ENCODE data around the gene GAL3ST2. TPM values are rescaled to one million over a fixed set of nuclear protein-coding genes. Genes with fewer than 3 reads are reported as not detected.

The GAL3ST2 gene
- total and polyA plus RNA-seq, 2 of the 8 experiments (the other 6 are each of a cell fraction or from before 2014, with no cell fraction given), result not detected

DNA sequence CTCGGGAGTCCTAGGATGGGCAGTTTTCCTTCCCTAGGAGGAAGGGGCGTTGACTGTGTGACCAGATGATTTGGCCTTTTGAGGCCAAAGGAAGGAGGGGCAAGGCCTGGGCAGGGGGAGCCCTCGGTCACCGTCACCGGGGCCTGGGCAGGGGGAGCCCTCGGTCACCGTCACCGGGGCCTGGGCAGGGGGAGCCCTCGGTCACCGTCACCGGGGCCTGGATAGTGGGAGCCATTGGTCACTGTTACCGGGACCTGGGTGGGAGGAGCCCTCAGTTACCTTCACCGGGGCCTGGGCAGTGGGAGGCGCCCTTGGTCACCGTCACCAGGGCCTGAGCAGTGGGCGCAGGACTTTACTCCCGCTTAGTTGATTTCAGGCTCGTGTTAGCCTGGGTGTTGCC is 24.8 kb upstream of the GAL3ST2 start:
- Histone ChIP-seq H4K8ac (ENCODE audit: extremely low read depth, insufficient read depth, low read length) (no peak overlapping the region), H3K27ac (ENCODE audit: low read depth, low read length) (no peak overlapping the region), H2BK120ac (replicated peaks; ENCODE audit: low read depth, low read length) (no peak overlapping the region), H3K9me3 (ENCODE audit: insufficient read depth in 2 of 2, low read depth in 1 of 2, low read length in 1 of 2) (no peaks in the 10 kb centered on the region), H3K18ac (ENCODE audit: extremely low read depth, low read length) (no peak overlapping the region), H3K56ac (replicated peaks; ENCODE audit: insufficient read length, low read depth, low read length) (no peak overlapping the region), H3K4me2 (ENCODE audit: insufficient read depth in 1 of 2, low read depth in 2 of 2, low read length in 2 of 2) (no peak overlapping the region), H3K79me1 (ENCODE audit: low read depth, low read length) (no peaks in the 10 kb centered on the region), H2BK15ac (ENCODE audit: low read length) (no peak overlapping the region), H3K23me2 (ENCODE audit: low read depth, low read length) (no peaks in the 10 kb centered on the region), H3K23ac (ENCODE audit: insufficient read length) (no peak overlapping the region), H3K4me3 (ENCODE audit: extremely low read depth in 1 of 4, insufficient read depth in 2 of 4, low read depth in 3 of 4, low read length in 4 of 4) (no peak overlapping the region), H3K79me2 (ENCODE audit: control insufficient read depth in 1 of 2, insufficient read depth in 2 of 2, low read length in 2 of 2) (no peaks in the 10 kb centered on the region), H3K27me3 (replicated peaks in 1 of 4; ENCODE audit: control insufficient read depth in 3 of 4, extremely low read depth in 1 of 4, insufficient read depth in 3 of 4, low read length in 3 of 4) (no peaks in the 10 kb centered on the region), H3K36me3 (ENCODE audit: control insufficient read depth in 2 of 4, insufficient read depth in 4 of 4, low read length in 3 of 4) (no peaks in the 10 kb centered on the region; a peak in 2 of 8 replicates), H3K4me1 (replicated peaks in 1 of 4; ENCODE audit: control insufficient read depth in 3 of 4, insufficient read depth in 4 of 4, low read length in 3 of 4) (no peaks in the 10 kb centered on the region), H2BK5ac (ENCODE audit: low read depth, low read length) (no peak overlapping the region), H2BK12ac (ENCODE audit: low read depth, low read length) (no peak overlapping the region), H4K91ac (replicated peaks; ENCODE audit: insufficient read length, low read length) (no peak overlapping the region), H2AFZ (ENCODE audit: low read length) (no peak overlapping the region), H2AK5ac (ENCODE audit: low read depth, low read length) (no peak overlapping the region), H4K5ac (ENCODE audit: insufficient read length, low read depth, low read length) (no peak overlapping the region), H3K9ac (replicated peaks in 1 of 4; ENCODE audit: extremely low read depth in 1 of 4, low read depth in 3 of 4, low read length in 3 of 4) (no peak overlapping the region), H3K14ac (ENCODE audit: insufficient read length) (no peak overlapping the region), H4K20me1 (replicated peaks in 1 of 2; ENCODE audit: control insufficient read depth in 1 of 2, insufficient read depth in 2 of 2, low read length in 2 of 2) (peaks cover 0 to 6% of the 10 kb centered on the region in 2 experiments), H2BK20ac (ENCODE audit: low read length) (no peak overlapping the region), H3K4ac (replicated peaks; ENCODE audit: insufficient read length, low read depth, low read length) (no peak overlapping the region)
- DNase-seq (ENCODE audit: low read depth in 1 of 2, low spot score in 2 of 2) (no peak), FAIRE-seq (no peak)
- ChIA-PET POLR2A (ENCODE audit: partially characterized antibody) (interaction anchor here (1.4 kb wide), 1 partner anchor 50 kb away, joined by 4 read pairs; the partner anchor contains the start of gene ING5), CTCF (ENCODE audit: partially characterized antibody) (interaction anchor here (0.9 kb wide), 1 partner anchor 28 kb away, joined by 4 read pairs; no protein-coding TSS in a partner anchor)
- 80% methylated on average over 12 of the region's 18 CpGs; no CpG with 5 or more reads in 1 of the 2 experiments for WGBS, 2 experiments (ENCODE audit: extremely low coverage in 1 of 2, insufficient coverage in 1 of 2, insufficient read length in 1 of 2, insufficient replicate concordance in 2 of 2, low coverage in 1 of 2, low lambda C conversion rate in 2 of 2, missing lambda C conversion rate in 1 of 2)
- TF ChIP-seq EZH2 (IDR thresholded peaks at IDR 0.05; ENCODE audit: low read depth, low read length, severe bottlenecking) (no peak), HDAC2 (IDR thresholded peaks at IDR 0.05; ENCODE audit: borderline replicate concordance in 1 of 2, low read depth in 2 of 2, low read length in 2 of 2) (no peak)

Data from H1 (cell line).